GM18499 (cell line): Measurements from ENCODE around the gene TEF.
"Not testable (repeated sequence)": the region's sequence is repeated elsewhere in the genome, so short reads cannot be mapped to it uniquely, and the experiment has no call there.

Experiments used
- ATAC-seq: cut with Tn5 transposase; IDR thresholded peaks from one replicate; pipeline ENCODE4 v1.9.1; 2021; ENCODE audit warnings: moderate number of reproducible peaks; ENCODE audit not compliant: insufficient read depth, unreplicated experiment

TEF gene

DNA sequence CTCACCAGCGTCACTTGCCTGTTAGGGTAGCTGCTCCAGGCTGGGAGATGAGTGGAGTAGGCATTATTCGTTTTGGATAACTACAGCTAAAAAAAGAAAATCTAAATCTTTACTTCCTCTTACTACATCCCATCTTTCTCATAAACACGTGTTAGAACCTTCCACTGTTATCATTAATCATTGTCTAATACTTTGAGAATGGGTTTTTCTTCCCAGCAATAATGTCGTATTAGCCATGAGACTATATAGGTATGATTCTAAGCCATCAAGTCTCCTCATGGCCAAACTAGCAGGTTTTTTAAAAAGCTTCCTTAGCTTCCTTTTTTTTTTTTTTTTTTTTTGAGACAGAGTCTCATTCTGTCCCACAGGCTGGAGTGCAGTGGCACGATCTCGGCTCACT, 3.9 kb upstream of the TEF start:
- ATAC-seq, result no peak

DNA sequence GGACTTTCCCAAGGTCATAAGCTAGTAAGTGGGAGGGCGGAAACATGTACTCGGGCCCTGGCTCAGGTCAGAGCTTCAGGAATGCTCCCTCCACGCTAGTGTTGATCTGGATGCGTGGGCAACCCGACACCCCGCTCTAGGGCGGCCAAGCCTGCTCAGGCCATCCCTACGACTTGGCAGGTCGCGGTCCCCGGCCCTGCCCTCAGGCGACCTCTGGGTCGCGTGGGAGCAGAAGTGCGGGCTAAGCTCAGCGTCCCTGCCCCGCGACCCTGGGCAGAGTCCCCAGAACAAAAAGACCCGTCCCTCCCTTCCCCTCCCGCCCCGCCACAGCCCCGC, 781 bp upstream of the TEF start:
- ATAC-seq, result no peak

DNA sequence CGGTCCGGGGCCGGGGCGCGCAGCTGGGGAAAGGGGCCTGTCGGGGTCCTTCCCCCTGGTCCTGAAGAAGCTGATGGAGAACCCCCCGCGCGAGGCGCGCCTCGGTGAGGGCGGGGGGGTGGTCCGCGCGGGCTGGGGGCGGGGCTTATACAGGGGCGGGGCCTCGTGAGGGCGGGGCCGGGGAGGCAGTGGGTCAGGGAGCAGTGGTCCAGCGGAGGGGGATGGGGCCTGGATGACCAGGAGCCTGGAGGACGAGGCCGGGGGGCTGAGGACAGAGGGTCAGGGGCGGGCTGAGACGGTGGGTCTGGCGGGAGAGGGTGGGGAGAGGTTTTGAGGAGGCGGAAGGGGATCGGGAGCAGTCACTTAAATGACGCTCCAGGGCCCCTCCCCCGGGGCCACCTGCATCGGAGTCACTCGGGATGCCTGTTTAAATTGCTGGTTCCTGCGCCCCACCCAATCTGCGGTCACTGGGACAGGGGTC, 396 bp downstream of the TEF start:
- peak; percentile 6 for ATAC-seq

DNA sequence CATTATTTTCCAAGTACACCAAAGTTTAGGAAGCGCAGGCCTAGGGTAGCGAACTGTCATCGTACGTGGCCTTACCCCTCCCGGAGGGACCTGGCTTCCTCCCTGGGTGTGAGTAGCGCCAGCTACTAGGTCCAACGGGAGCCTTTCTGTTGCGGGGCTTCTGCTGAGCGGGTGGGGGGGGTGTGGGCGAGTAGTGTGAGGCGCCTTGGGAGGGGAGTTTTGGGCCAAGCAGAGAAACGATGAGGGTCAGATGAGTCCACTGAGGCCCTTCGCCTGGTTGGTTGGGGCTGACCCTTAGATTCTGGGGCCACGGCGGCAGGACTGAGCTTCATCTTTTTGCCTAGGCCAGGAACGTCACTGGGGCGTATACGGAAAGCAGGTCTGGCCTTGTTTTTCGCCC, 868 bp downstream of the TEF start:
- no peak for ATAC-seq

DNA sequence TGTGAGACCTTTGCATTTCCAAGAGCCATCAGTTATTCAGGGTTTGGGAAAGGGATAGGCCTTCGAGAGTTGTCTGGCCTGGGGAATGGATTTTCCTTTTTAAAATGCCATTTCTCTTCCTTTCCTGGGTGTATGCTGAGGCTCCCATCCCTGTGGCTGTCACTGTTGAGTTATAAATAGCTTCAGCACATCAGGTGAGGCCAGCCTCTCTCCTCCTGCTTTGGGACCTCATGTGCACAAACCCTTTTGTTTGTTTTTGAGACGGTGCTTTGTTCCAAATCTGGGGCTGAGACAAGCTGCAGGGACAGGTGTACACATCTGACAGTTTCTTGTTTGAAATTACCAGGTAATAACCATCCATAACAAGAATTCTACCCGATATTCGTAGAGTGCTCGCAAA, 1.3 kb downstream of the TEF start:
- ATAC-seq, result no peak

DNA sequence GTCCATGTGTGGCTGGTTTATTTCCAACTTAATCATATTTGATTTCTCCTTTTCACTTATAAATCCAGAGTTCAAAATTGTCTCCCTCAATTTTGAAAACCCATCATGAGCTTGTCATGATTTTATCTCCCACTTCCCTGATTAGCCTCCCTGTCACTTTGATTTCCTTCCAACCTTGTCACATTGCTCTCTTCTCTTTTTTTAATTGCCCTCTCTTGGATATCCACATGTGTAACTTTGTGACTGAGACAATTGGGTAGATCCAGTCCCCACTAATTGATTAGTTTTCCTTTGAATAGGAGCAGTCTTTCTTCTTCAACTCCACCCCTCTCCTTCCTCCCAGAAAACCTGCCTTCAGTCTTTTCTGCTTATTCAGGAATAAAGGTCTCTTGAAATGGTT, 2.4 kb downstream of the TEF start:
- no peak for ATAC-seq

DNA sequence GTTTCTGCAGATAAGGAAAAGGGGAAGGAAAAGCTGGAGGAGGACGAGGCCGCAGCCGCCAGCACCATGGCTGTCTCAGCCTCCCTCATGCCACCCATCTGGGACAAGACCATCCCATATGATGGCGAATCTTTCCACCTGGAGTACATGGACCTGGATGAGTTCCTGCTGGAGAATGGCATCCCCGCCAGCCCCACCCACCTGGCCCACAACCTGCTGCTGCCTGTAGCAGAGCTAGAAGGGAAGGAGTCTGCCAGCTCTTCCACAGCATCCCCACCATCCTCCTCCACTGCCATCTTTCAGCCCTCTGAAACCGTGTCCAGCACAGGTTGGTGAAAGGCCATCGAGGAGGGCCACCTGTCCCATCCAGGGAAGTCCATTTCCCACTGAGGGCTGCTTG, 5.6 kb downstream of the TEF start:
- no peak for ATAC-seq

DNA sequence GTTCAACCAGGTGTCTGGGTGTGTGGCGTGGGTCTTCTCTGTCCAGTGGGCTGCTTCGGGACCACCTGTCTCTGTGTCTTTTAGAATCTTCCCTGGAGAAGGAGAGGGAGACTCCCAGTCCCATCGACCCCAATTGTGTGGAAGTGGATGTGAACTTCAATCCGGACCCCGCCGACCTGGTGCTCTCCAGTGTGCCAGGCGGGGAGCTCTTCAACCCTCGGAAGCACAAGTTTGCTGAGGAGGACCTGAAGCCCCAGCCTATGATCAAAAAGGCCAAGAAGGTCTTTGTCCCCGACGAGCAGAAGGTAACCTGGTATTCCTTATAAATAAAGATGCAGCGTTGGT, 12.2 kb downstream of the TEF start:
- no peak for ATAC-seq

DNA sequence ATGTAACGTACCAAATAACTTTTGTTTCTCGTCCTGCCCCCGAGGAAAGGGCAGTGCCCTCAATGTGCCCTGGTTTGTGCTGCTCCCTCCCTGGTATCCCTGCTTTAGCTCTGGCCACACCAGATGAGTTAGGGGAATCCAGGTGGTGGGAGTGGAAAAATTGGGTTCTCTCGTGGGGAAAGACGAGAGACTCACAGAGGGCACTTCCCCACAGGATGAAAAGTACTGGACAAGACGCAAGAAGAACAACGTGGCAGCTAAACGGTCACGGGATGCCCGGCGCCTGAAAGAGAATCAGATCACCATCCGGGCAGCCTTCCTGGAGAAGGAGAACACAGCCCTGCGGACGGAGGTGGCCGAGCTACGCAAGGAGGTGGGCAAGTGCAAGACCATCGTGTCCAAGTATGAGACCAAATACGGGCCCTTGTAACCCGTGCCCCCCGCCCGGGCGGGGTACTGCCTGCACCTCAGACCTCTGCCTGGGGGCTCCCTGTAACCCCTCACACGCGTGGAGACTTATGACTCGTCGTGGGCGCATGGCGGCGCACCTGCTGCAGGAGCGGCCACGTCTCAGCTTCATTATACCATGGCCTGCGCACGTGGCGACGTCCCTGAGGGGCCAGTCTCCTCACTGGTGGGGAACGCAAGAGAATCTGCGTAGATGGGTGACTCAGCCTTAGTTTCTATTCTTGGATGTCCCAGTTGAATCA, 13.9 kb downstream of the TEF start:
- no peak for ATAC-seq

DNA sequence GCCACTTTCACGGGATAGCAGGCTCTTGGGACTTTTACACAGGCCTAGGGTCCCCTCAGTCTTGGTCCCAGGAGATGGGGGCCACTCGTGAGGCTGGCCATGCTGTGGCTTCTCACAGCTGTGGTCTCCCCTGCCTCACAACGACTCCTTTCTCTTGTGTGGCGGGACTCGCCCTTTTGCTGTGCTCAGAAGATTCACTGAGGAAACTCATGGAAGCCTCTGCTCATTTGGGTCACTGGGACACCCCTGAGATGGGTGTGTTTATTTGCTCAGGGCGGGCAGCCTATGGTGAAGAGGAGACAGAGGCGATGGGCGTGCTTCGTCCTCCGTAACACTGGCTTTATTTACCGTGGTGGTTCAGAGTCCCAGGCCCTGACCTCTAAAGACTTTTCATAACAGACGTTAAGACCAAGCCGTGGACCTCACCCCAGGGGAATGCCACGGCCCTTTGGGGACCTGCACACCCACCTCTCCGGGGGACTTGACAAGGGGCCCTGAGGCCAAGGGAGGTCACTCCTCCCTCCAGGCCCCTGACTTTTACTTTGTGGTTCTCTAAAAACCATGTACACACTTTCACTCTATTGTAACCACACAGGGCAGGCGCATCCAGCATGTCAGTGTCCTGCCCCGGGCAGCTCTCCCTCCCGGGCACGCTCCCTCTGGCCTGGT, 15.5 kb downstream of the TEF start:
- no peak for ATAC-seq

DNA sequence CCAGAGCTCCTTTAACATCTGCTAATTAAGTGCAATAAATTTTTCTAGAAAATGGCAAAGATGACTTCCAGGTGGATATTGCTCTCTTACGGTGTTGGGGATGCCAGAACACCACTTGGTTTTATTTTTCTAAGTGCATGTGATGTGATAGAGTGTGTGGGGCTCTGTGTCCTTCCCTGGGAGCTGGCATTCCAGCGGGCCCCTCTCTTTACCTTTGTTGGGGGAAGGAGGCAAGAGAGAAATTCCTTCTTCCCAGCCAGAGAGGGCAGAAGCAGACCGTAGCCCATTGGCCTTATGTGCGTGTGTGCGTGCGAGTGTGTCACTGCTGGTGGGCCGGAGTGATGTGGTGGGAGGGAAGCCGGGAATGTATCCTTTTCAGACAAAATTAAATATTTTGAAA, 17.2 kb downstream of the TEF start:
- ATAC-seq, result no peak

DNA sequence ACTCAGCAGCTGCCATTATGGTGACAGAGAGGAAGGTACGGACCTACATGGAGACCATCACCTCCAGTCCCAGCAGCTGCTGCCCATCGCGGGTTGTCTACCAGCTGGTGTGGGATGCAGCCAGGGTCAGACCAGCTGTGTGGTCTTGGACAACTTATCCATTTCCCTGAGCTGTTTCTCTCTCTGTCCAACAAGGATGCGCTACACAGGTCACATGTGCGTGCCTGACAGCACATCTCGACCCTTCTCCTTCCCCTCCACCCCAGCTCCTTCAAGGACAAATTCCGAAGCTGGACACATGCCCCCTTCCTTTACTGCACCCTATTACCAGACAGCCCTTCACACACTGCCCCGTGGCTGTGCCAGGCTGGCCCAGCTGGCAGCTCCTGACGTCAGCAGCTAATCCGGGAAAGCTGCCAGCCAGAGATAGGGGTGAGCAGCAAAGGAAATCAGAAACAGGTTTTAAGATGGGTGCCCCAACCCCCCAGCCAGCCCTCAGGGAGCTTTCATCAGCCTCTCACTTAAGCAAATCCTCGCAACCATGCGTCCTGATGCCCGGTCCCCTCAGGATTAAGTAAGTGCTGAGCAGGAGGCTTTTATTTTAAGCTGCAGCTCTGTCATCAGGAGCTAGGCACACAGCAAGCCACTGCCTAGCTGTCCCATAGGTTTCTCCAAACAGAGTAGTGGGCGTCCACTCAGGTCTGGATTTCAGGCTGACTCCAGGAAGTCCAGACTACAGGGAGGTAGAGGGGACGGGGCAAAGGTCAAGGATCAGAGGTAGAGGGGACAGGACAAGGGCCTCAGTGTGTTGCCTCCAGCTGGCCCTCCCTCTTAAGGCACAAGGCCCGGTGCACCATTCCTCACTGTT, 20.3 kb downstream of the TEF start:
- ATAC-seq, result no peak

DNA sequence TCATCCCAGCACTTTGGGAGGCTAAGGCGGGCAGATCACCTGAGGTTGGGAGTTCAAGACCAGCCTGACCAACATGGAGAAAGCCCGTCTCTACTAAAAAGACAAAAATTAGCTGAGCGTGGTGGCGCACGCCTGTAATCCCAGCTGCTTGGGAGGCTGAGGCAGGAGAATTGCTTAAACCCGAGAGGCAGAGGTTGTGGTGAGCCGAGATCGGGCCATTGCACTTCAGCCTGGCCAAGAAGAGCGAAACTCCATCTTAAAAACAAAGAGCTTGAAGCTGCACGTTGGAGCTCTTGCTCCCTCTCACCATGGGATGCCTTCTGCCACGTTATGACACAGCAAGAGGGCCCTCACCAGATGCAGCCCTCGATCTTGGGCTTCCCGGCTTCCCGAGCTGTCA, 21.1 kb downstream of the TEF start:
- not testable (repeated sequence) for ATAC-seq

DNA sequence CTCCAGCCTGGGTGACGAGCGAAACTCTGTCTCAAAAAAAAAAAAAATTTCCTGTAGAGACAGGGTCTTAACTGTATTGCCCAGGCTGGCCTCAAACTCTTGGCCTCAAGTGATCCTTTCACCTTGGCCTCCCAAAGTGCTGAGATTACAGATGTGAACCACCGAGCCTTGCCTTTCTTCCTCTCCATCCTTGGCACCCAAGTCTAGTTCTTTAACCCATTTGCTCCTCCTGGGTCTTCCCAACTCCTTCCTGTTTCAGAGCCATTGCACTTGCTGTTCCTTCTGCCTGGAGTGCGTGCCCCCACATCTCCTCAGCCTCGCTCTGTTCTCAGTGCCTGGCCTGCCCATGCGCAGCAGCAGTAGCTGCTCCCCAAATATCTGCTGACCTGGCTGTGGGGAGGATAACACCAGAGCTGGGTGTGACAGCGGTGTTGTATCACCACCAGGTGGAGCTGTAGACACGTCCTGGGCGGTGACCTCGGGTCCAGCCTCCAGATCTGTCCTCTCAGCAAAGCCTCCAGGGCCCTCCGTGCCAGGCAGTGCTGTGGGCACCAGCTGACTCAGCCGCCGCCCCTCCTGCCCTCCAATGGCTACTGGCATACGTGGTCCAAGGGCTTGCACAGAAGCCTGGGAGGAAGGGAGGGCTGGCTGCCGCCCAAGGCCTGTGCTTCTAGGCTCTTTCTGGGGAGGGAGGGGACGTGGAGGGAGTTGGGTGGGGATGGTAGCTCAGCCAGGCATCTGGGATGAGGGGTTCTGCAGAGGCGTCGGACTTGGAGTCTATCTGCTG, 22.0 kb downstream of the TEF start:
- ATAC-seq, result no peak

DNA sequence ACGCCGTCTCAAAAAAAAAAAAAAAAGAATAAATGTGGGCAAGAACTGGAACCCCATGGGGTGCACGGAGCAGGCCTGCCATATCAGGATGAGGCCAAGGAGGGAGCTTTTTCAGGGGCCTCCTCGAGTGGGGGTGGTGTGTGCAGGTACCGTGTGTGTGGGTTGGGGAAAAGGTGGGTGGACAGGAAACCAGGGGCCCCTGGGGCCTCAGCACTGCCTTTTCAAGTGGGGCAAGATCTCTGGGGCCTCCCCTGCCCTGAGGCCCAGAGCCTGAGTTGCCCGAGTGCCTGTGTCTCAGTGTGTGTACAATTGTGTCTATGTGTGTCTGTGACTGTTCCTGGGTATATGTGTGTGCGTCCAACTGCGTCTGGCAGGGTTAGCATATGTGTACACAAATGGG, 23.8 kb downstream of the TEF start:
- ATAC-seq, result no peak

DNA sequence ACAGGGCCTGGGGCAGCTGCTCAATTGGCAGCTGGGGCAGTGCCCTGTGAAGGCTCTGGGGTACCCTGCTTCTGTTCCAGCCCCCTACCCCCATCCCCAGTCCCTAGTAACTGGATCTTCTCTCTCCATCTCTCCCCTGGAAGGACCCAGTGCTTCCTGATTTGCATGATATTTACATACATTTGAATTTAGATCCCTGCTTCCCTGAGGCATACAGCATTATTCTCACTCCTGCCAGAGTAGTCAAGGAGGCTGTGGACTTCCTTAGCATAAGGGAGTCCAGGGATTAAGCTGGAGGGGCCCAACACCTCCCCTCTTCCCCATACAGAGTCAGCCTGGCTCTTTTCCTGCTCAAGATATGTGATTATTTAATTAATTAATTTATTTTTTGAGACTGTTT, 24.7 kb downstream of the TEF start:
- no peak for ATAC-seq

DNA sequence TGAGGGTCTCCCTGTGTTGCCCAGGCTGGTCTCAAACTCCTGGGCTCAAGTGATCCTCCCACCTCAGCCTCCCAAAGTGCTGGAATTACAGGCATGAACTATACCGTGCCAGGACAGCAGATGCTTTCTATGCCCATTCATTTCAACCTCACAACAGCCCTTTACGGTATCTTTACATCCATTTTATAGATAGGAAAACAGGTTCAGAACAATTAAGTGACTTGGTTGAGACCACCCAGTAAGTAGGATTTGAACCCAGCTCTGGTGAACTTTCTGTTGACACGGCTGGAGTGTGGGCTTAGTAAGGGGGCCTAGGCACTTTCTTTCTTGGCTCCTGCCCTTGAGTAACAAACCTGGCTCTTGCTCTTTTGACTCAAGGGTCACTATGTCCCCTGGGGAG, 25.7 kb downstream of the TEF start:
- no peak for ATAC-seq

DNA sequence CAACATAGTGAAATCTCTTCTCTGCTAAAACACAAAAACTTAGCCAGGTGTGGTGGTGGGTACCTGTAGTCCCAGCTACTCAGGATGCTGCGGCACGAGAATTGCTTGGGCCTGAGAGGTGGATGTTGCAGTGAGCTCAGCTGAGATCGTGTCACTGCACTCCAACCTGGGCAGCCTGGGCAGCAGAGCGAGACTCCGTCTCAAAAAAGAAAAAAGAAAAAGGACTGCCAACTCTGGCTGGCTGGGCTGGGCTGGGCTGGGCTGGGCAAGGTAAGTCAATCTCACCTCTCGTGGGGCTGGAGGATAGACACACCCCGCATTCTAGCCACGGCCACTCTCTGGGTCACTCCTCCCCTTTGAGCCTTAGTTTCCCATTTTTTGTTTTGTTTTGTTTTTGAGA, 26.9 kb downstream of the TEF start:
- no peak for ATAC-seq

DNA sequence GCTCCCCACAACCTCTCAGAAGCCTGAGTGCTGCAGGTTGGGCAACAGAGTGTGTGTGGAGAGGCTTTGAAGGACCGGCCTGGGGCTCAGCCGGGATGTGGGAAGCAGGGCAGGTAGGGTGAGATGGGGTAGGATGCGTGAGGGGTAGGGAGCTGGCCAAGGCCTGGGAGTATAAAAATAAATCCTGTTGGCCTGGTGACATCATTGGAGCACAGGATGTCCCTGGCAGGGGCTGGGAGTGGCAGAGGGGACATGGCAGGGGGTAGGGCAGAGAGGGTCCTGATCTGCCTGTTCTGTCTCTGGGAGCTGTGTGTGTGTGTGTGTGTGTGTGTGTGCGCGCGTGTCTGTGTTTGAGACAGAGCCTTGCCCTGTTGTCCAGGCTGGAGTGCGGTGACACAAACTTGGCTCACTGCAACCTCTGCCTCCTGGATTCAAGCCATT, 28.6 kb downstream of the TEF start:
- no peak for ATAC-seq

DNA sequence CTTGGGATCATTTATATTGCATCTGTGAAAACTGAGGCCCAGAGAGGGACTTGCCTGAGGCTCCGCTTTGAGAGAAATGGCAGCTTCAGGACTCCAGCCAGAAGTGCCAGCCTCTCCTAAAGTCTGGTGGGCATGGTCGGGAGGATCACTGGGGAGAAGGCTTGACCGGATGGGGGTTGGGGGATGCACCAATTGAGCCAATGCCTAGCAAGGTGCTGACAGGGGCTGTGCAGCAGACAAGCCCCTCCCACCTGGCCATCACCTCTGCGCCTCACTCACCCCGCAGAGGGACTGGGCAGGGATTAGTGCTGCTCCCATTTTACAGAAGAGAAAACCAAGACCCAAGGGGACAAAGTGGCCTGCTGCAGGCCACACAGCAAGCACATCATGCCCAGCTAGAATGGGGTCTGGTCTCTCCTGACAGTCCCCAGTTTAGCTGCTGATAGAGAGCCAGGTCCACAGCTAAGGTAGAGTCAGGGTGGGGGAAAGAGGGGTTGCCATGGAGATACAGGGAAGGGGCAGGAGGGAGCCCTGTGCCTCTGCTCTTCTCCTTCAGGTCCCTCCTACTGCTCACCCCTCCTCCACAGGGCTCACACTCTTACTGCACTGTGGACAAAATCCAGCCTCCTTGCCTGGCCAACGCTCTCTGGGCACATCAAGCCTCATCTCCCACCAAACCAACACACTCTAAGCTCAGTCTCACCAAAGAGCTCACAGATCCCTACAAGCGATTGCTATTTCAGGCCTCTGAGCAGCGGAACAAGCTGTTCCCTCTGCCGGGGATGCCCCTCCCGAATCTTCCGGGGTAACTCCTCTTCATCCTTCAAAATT, 29.5 kb downstream of the TEF start:
- no peak for ATAC-seq
